WTC11 (cell line): Measurements from ENCODE around the gene ITPR2. TPM values are rescaled to one million over a fixed set of nuclear protein-coding genes. Genes with fewer than 3 reads are reported as not detected.

Experiments
- ATAC-seq: fragments of 200-7000 bp; cut with Tn5 transposase; 2 replicates; pipeline ENCODE4 v1.10.0; 2021; ENCODE audit warnings: mild to moderate bottlenecking, moderate library complexity
- CTCF ChIA-PET: fragments of 300-600 bp; sonication (Branson Sonifier 250); formaldehyde crosslinking; loops from one replicate; lab custom pipeline; 2021; ENCODE audit warnings: antibody characterized with exemption; lab: Charles Lee
- POLR2A ChIA-PET: fragments of 350-600 bp; sonication (Branson Sonifier 250); formaldehyde crosslinking; loops from one replicate; lab custom pipeline; 2021; ENCODE audit warnings: antibody characterized with exemption; lab: Charles Lee
- DNase-seq: peaks from one replicate; pipeline ENCODE4 v3.0.0; 2021; ENCODE audit warnings: low spot score
- H3K27ac Mint-ChIP-seq: 2 replicates; pipeline ENCODE4 v1.8.0; 2021; ENCODE audit warnings: mixed read lengths
- H3K27me3 Mint-ChIP-seq: 2 replicates; pipeline ENCODE4 v1.8.0; 2021; ENCODE audit warnings: low read depth, mild to moderate bottlenecking, moderate library complexity, mixed read lengths
- H3K36me3 Mint-ChIP-seq: 2 replicates; pipeline ENCODE4 v1.8.0; 2021; ENCODE audit warnings: mixed read lengths
- H3K4me1 Mint-ChIP-seq: 2 replicates; pipeline ENCODE4 v1.8.0; 2022; ENCODE audit warnings: mixed read lengths
- H3K4me3 Mint-ChIP-seq: 2 replicates; pipeline ENCODE4 v1.8.0; 2021; ENCODE audit warnings: mild to moderate bottlenecking, moderate library complexity, mixed read lengths
- H3K9me3 Mint-ChIP-seq: 2 replicates; pipeline ENCODE4 v1.8.0; 2021; ENCODE audit warnings: mixed read lengths
- CREB1 ChIP-seq: sonication (generic); formaldehyde crosslinking; IDR thresholded peaks from 2 replicates; pipeline ENCODE4 v1.8.0; 2023; ENCODE audit warnings: mild to moderate bottlenecking, missing genetic modification reagents
- ELF4 ChIP-seq: sonication (generic); formaldehyde crosslinking; IDR thresholded peaks from 2 replicates; pipeline ENCODE4 v1.8.1; 2022; ENCODE audit warnings: low read depth, mild to moderate bottlenecking, moderate library complexity, missing genetic modification reagents
- FOXP1 ChIP-seq: sonication (generic); formaldehyde crosslinking; IDR thresholded peaks from 2 replicates; pipeline ENCODE4 v1.8.0; 2022; ENCODE audit warnings: missing genetic modification reagents, mild to moderate bottlenecking, moderate library complexity, borderline replicate concordance
- GTF2I ChIP-seq: fragments of 250-450 bp; sonication (Bioruptor Pico); conservative IDR thresholded peaks from 2 replicates; pipeline ENCODE4 v1.4.0; 2021; ENCODE audit warnings: mild to moderate bottlenecking
- SMAD3 ChIP-seq: sonication (generic); formaldehyde crosslinking; IDR thresholded peaks from 2 replicates; pipeline ENCODE4 v1.8.0; 2022; ENCODE audit warnings: missing genetic modification reagents, mild to moderate bottlenecking, borderline replicate concordance
- SMAD4 ChIP-seq: sonication (generic); formaldehyde crosslinking; IDR thresholded peaks from 2 replicates; pipeline ENCODE4 v1.8.0; 2022; ENCODE audit warnings: mild to moderate bottlenecking, missing genetic modification reagents
- SOX15 ChIP-seq: fragments of 250-450 bp; sonication (Bioruptor Pico); IDR thresholded peaks from 2 replicates; pipeline ENCODE4 v1.9.0; 2021; ENCODE audit warnings: mild to moderate bottlenecking
- TCF7 ChIP-seq: sonication (generic); formaldehyde crosslinking; IDR thresholded peaks from 2 replicates; pipeline ENCODE4 v1.8.0; 2022; ENCODE audit warnings: mild to moderate bottlenecking, low read depth, missing genetic modification reagents, moderate library complexity
- TP53 ChIP-seq: sonication (generic); formaldehyde crosslinking; IDR thresholded peaks from 2 replicates; pipeline ENCODE4 v1.8.1; 2023; ENCODE audit warnings: mild to moderate bottlenecking, missing genetic modification reagents
- ZNF232 ChIP-seq: sonication (generic); formaldehyde crosslinking; IDR thresholded peaks from 2 replicates; pipeline ENCODE4 v1.8.0; 2022; ENCODE audit warnings: mild to moderate bottlenecking, missing genetic modification reagents
- ZNF263 ChIP-seq: sonication (generic); formaldehyde crosslinking; IDR thresholded peaks from 2 replicates; pipeline ENCODE4 v1.8.1; 2022; ENCODE audit warnings: low read depth, mild to moderate bottlenecking, moderate library complexity, missing genetic modification reagents
- ZNF317 ChIP-seq: sonication (generic); formaldehyde crosslinking; IDR thresholded peaks from 2 replicates; pipeline ENCODE4 v1.8.1; 2023; ENCODE audit warnings: low read depth, mild to moderate bottlenecking, moderate library complexity, missing genetic modification reagents, borderline replicate concordance
- ZNF416 ChIP-seq: fragments of 250-450 bp; sonication (Bioruptor Pico); IDR thresholded peaks from 2 replicates; pipeline ENCODE4 v1.9.0; 2021; ENCODE audit warnings: mild to moderate bottlenecking, inconsistent platforms
- ZNF423 ChIP-seq: fragments of 250-450 bp; sonication (Bioruptor Pico); IDR thresholded peaks from 2 replicates; pipeline ENCODE4 v2.1.2; 2022; ENCODE audit warnings: mild to moderate bottlenecking, moderate library complexity
- ZNF671 ChIP-seq: fragments of 250-450 bp; sonication (Bioruptor Pico); IDR thresholded peaks from 2 replicates; pipeline ENCODE4 v1.8.0; 2021; ENCODE audit warnings: mild to moderate bottlenecking
- total RNA-seq: library from RNA; stranded (reverse); gene quantifications from 3 replicates; pipeline ENCODE4 v1.2.3, GENCODE V29; 2021
- TF ChIP-seq, protein P1 (sequence below): sonication (generic); formaldehyde crosslinking; IDR thresholded peaks from 2 replicates; pipeline ENCODE4 v1.8.1; 2022; ENCODE audit warnings: mild to moderate bottlenecking, missing genetic modification reagents, moderate library complexity, borderline replicate concordance
- TF ChIP-seq, protein P2 (sequence below): fragments of 250-450 bp; sonication (Bioruptor Pico); IDR thresholded peaks from 2 replicates; pipeline ENCODE4 v1.8.0; 2021; ENCODE audit warnings: mild to moderate bottlenecking
- TF ChIP-seq, protein P3 (sequence below): fragments of 250-450 bp; sonication (Bioruptor Pico); IDR thresholded peaks from 2 replicates; pipeline ENCODE4 v1.9.0; 2021; ENCODE audit warnings: mild to moderate bottlenecking
- TF ChIP-seq, protein P4 (sequence below): sonication (generic); formaldehyde crosslinking; IDR thresholded peaks from 2 replicates; pipeline ENCODE4 v1.8.1; 2022; ENCODE audit warnings: low read depth, mild to moderate bottlenecking, moderate library complexity, missing genetic modification reagents, borderline replicate concordance
- TF ChIP-seq, protein P5 (sequence below): fragments of 250-450 bp; sonication (Bioruptor Pico); conservative IDR thresholded peaks from 2 replicates; pipeline ENCODE4 v1.9.0; 2021; ENCODE audit warnings: mild to moderate bottlenecking
- TF ChIP-seq, protein P6 (sequence below): sonication (generic); formaldehyde crosslinking; IDR thresholded peaks from 2 replicates; pipeline ENCODE4 v1.8.1; 2023; ENCODE audit warnings: mild to moderate bottlenecking, missing genetic modification reagents

Gene ITPR2
- total RNA-seq, 1 experiment from 2014 or later = 50.7 TPM

DNA sequence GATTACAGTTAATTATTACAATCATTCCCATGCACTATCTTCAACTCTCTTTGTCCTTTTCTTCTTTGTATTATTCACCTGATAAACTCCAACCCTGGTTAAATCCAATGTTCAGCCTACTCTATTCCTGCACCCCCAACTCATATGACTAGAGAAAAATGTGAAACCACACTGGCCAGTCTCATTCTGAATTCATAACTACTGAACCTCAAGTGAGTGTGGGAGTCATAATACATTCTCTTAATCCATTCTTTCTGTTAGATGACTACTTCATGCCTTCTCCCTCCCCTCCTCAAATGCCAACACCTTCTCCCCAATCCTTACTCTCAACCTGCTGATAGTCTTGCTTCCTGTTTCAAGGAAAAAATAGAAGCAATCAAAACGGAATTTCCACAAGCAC lies 22.3 kb upstream of the ITPR2 start (continued):
- TF ChIP-seq, protein P1, sequence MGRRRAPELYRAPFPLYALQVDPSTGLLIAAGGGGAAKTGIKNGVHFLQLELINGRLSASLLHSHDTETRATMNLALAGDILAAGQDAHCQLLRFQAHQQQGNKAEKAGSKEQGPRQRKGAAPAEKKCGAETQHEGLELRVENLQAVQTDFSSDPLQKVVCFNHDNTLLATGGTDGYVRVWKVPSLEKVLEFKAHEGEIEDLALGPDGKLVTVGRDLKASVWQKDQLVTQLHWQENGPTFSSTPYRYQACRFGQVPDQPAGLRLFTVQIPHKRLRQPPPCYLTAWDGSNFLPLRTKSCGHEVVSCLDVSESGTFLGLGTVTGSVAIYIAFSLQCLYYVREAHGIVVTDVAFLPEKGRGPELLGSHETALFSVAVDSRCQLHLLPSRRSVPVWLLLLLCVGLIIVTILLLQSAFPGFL (CRISPR knock-in tag) = no peak

DNA sequence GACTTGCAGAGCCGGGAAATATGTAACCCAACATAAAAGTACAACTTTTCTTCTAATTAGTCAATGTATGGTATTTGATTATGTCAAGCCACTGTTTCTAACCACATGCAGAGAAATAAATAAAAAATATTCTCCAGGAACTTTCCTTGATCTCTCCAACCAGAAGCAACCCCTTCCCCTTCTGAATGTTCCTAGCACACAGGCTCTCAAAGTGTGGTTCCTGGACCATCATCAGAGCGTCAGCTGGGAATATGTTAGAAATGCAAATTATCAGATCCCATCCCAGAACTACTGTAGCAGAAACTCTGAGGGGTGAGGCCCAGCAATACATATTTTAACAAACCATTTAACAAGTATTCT lies 21.0 kb upstream of the ITPR2 start:
- Mint-ChIP-seq H3K27me3 (no peaks in the 10 kb centered on the region), H3K9me3 (no peaks in the 10 kb centered on the region), H3K36me3 (no peaks in the 10 kb centered on the region), H3K27ac (no peak overlapping the region), H3K4me1 (peaks cover 2% of the 10 kb centered on the region; the same call in 1 of the 2 replicates), H3K4me3 (no peak overlapping the region)
- ATAC-seq = peak; percentile 39; the same call in 1 of the 2 replicates
- DNase-seq = no peak
- CTCF ChIA-PET = interaction anchor here (1.9 kb wide), 1 partner anchor 31 kb away, joined by 5 read pairs; no protein-coding TSS in a partner anchor
- TF ChIP-seq CREB1 (CRISPR knock-in tag) (no peak), ZNF232 (no peak), ZNF317 (no peak), ZNF423 (CRISPR knock-in tag) (no peak), TP53 (no peak), GTF2I (no peak), ZNF671 (no peak), TCF7 (no peak), ZNF416 (CRISPR knock-in tag) (no peak), ZNF263 (CRISPR knock-in tag) (no peak), ELF4 (CRISPR knock-in tag) (no peak), SMAD3 (CRISPR knock-in tag) (no peak), SMAD4 (CRISPR knock-in tag) (no peak), FOXP1 (CRISPR knock-in tag) (no peak), SOX15 (CRISPR knock-in tag) (no peak)
- TF ChIP-seq, protein P2, sequence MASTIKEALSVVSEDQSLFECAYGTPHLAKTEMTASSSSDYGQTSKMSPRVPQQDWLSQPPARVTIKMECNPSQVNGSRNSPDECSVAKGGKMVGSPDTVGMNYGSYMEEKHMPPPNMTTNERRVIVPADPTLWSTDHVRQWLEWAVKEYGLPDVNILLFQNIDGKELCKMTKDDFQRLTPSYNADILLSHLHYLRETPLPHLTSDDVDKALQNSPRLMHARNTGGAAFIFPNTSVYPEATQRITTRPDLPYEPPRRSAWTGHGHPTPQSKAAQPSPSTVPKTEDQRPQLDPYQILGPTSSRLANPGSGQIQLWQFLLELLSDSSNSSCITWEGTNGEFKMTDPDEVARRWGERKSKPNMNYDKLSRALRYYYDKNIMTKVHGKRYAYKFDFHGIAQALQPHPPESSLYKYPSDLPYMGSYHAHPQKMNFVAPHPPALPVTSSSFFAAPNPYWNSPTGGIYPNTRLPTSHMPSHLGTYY (CRISPR knock-in tag) = no peak
- TF ChIP-seq, protein P3, sequence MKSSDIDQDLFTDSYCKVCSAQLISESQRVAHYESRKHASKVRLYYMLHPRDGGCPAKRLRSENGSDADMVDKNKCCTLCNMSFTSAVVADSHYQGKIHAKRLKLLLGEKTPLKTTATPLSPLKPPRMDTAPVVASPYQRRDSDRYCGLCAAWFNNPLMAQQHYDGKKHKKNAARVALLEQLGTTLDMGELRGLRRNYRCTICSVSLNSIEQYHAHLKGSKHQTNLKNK (CRISPR knock-in tag) = no peak
- TF ChIP-seq, protein P4, sequence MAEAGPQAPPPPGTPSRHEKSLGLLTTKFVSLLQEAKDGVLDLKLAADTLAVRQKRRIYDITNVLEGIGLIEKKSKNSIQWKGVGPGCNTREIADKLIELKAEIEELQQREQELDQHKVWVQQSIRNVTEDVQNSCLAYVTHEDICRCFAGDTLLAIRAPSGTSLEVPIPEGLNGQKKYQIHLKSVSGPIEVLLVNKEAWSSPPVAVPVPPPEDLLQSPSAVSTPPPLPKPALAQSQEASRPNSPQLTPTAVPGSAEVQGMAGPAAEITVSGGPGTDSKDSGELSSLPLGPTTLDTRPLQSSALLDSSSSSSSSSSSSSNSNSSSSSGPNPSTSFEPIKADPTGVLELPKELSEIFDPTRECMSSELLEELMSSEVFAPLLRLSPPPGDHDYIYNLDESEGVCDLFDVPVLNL (CRISPR knock-in tag) = no peak
- TF ChIP-seq, protein P5, sequence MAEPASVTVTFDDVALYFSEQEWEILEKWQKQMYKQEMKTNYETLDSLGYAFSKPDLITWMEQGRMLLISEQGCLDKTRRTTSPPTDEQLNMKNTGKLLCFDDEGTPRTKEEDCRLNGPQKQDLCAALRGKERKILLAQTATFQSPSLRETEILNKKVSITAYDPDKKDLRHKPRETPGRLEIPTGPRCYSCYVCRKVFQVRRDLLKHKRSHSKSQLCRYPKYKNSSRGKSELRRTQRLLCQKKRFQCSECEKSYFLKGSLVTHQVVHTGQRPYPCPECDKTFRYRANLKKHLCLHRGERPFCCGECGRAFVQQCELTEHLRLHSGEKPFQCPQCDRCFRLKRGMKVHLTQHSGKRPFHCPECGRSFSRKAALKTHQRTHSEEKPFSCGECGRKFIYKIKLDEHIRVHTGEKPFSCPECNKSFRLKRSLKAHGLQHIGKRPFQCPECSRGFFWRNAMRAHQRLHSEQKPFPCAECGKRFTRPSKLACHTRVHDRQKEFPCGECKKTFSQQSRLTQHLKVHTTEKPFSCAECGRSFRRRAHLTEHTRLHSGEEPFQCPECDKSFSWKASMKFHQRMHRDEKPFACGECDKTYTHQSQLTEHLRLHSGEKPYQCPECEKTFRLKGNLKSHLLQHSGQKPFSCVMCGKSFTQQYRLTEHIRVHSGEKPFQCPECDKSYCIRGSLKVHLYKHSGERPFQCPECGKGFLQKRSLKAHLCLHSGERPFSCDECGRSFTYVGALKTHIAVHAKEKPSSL = no peak
- TF ChIP-seq, protein P6, sequence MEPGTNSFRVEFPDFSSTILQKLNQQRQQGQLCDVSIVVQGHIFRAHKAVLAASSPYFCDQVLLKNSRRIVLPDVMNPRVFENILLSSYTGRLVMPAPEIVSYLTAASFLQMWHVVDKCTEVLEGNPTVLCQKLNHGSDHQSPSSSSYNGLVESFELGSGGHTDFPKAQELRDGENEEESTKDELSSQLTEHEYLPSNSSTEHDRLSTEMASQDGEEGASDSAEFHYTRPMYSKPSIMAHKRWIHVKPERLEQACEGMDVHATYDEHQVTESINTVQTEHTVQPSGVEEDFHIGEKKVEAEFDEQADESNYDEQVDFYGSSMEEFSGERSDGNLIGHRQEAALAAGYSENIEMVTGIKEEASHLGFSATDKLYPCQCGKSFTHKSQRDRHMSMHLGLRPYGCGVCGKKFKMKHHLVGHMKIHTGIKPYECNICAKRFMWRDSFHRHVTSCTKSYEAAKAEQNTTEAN (CRISPR knock-in tag) = no peak
- POLR2A ChIA-PET = no interaction called here
